GM21360 (cell line): ENCODE measurements around the gene NCS1.

Source experiments
- ATAC-seq: cut with Tn5 transposase; IDR thresholded peaks from one replicate; pipeline ENCODE4 v1.9.1; 2021; ENCODE audit warnings: mild to moderate bottlenecking, moderate library complexity; ENCODE audit not compliant: unreplicated experiment

Gene NCS1

DNA sequence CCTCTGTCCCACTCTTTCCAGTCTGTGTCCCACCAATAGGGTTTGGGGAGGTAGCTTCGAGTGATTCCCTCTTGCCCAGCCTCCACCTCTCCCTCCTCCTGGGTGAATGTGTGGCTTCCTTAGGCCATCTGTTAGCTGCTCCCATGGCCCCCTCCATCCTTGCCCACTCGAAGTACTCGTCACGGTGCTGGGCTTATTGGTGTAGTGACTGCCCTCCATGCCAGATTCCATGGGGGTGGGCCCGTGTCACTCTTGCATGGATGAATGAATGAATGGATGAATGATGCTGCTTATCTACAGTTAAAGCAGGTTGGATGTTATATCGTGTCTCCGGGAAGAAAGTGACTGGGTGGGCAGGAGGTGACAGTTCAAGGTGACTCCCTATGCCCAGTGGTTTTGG lies 112.5 kb downstream of the NCS1 start:
- no peak for ATAC-seq

- ATAC-seq = no peak
Measured at GRCh38 chr9:130285271-130285670, 113.1 kb downstream of the NCS1 start.

GRCh38 chr9:130286072-130286770 lies 114.0 kb downstream of the NCS1 start:
- ATAC-seq = no peak
